Occipital lobe (tissue), 2 donors: ENCODE data around the gene HK3. TPM values are rescaled to one million over a fixed set of nuclear protein-coding genes. Genes with fewer than 3 reads are reported as not detected.
"Not testable (repeated sequence)": the region's sequence is repeated elsewhere in the genome, so short reads cannot be mapped to it uniquely, and the experiment has no call there.

ENCODE experiments used
- DNase-seq: peaks from one replicate; lab custom pipeline; 2025; lab: John Stamatoyannopoulos, UW
- total RNA-seq: library from RNA; depleted of rRNA; stranded (reverse); fragments of >200 nt; gene quantifications from one replicate; pipeline ENCODE4 v1.2.3, GENCODE V29; 2014

Gene HK3
- total RNA-seq, 1 donor from 2014 or later, result 0.31 TPM

GRCh38 chr5:176883700-176884570 is 15.2 kb downstream of the HK3 start:
- no peak for DNase-seq

GRCh38 chr5:176882567-176882903 is 16.6 kb downstream of the HK3 start:
- no peak for DNase-seq

GRCh38 chr5:176881816-176882566 is 17.2 kb downstream of the HK3 start:
- no peak for DNase-seq

GRCh38 chr5:176881021-176881749 is 18.0 kb downstream of the HK3 start:
- no peak for DNase-seq

GRCh38 chr5:176880366-176881020 is 18.7 kb downstream of the HK3 start:
- no peak for DNase-seq

GRCh38 chr5:176879663-176880361 is 19.3 kb downstream of the HK3 start:
- no peak for DNase-seq

- DNase-seq, result no peak
Measured at GRCh38 chr5:176878906-176879662, 20.1 kb downstream of the HK3 start.

GRCh38 chr5:176878463-176878862 is 20.7 kb downstream of the HK3 start:
- no peak for DNase-seq

GRCh38 chr5:176877793-176878331 is 21.3 kb downstream of the HK3 start:
- DNase-seq, result no peak

- no peak for DNase-seq
Measured at GRCh38 chr5:176876506-176877431, 22.4 kb downstream of the HK3 start.

- DNase-seq, result no peak
Measured at GRCh38 chr5:176875783-176876505, 23.2 kb downstream of the HK3 start.

- DNase-seq, result no peak
Measured at GRCh38 chr5:176875014-176875550, 24.1 kb downstream of the HK3 start.

GRCh38 chr5:176874198-176874780 is 24.9 kb downstream of the HK3 start:
- no peak for DNase-seq

- DNase-seq, result no peak
Measured at GRCh38 chr5:176873541-176874172, 25.5 kb downstream of the HK3 start.

GRCh38 chr5:176873011-176873410 is 26.1 kb downstream of the HK3 start:
- DNase-seq, result not testable (repeated sequence)

GRCh38 chr5:176872586-176872985 is 26.6 kb downstream of the HK3 start:
- not testable (repeated sequence) for DNase-seq

- not testable (repeated sequence) for DNase-seq
Measured at GRCh38 chr5:176870644-176871043, 28.5 kb downstream of the HK3 start.
